ENCODE measurements around the gene CARD18. TPM values are rescaled to one million over a fixed set of nuclear protein-coding genes. Genes with fewer than 3 reads are reported as not detected.
A peak's percentile ranks its signal among the peaks of the same experiment; 100 is the strongest.

The CARD18 gene, protein sequence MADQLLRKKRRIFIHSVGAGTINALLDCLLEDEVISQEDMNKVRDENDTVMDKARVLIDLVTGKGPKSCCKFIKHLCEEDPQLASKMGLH
- not detected for total RNA-seq
- not detected for polyA plus RNA-seq
- total RNA-seq = not detected

DNA sequence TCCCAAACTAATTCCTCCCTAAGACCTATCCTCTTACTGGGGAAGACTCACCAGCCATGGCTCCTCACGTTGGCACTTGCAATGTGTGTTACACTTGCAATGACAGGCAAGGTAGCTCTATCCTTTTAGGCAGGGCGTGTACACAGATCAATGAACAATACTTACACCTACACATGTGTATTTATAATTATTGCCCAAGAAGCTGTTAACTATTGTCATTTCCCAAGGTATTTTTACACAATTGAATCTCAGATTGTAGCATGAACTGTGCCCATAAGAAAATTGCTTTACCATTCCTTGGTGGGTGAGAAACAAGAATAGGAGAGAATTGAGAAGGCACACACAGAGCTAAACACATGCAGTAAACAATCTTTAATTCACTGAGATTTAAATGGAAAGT, at the start of gene CARD18:
Gene CARD18, minus strand, starts transcription at position 101 of the 400 bp plus-strand sequence. Its CDS starts 43 bp downstream, at position 58.
- Mint-ChIP-seq H3K27me3 (peaks cover 4 to 13% (median 4%) of the 10 kb centered on the region in 5 donors), H3K4me3 (no peak within 1 kb of the TSS), H3K36me3 (peaks cover 0 to 4% (median 0%) of the 10 kb centered on the region in 5 donors), H3K4me1 (no peaks in the 10 kb centered on the region), H3K27ac (no peak within 1 kb of the TSS), H3K9me3 (peaks cover 0 to 5% (median 2%) of the 10 kb centered on the region in 11 donors)
- DNase-seq (no peak), ATAC-seq (no peak)
- H3K9me3 ChIP-seq (ENCODE audit: control insufficient read depth in 2 of 3, low read length in 3 of 3) = no peaks in the 10 kb centered on the region
- no peaks in the 10 kb centered on the region for H3K27me3 ChIP-seq (ENCODE audit: control insufficient read depth in 2 of 2, insufficient read depth in 2 of 2, low read length in 2 of 2)
- intact Hi-C loops (cut with micrococcal nuclease) = no loop called here
- ChIA-PET POLR2A (no interaction called here), CTCF (no interaction called here)
- H3K27ac ChIP-seq (ENCODE audit: low read depth, low read length) = no peak within 1 kb of the TSS
- H3K36me3 ChIP-seq (ENCODE audit: control insufficient read depth in 2 of 3, insufficient read depth in 3 of 3, low read length in 3 of 3) = no peaks in the 10 kb centered on the region
- no peaks in the 10 kb centered on the region for H3K4me1 ChIP-seq (ENCODE audit: control insufficient read depth in 2 of 2, insufficient read depth in 2 of 2, low read length in 2 of 2)
- H3K4me3 ChIP-seq (ENCODE audit: low read length) = no peak within 1 kb of the TSS

DNA sequence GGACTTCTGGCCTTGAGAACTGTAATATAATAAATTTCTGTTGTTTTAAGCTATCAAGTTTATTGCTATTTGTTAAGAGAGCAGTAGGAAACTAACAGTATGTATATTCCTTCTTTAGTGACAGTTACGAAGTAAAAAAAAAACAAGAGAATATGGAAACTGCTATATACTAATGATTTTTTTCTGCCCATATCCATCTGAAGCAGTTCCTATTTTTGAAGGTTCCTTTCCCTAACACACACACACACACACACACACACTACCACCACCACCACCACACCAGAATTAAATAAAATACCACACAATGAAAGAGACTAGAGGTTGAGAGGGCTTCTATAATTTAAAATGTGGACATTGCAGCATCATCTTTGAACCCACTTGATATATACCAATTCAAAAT, 44.4 kb upstream of the CARD18 start:
- intact Hi-C loops (cut with micrococcal nuclease) = no loop called here
- peak overlapping the region in 1 of 9 donors; percentile 3 for H3K27ac Mint-ChIP-seq

DNA sequence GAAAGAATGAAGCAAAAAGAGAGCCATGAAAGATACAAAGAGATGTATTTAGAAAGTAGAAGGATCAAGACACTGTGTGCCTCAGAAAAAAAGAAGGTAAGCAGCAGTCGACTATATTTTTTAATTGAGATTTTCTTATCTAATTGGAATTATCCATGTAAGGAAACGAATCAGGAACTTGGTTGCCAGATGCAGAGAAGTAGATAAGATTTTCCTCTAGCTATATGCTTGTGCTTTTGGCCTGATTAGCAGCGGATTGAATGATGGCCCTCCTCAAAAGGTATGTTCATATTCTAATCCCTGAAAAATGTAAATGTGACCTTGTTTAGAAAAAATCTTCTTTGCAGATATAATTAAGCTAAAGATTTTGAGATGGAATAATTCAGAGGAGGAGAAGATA, 43.9 kb upstream of the CARD18 start:
- CTCF ChIA-PET = no interaction called here
- Histone ChIP-seq H3K36me3 (ENCODE audit: control insufficient read depth in 2 of 3, insufficient read depth in 3 of 3, low read length in 3 of 3) (no peaks in the 10 kb centered on the region), H3K27me3 (ENCODE audit: control insufficient read depth in 2 of 2, insufficient read depth in 2 of 2, low read length in 2 of 2) (no peaks in the 10 kb centered on the region), H3K4me1 (ENCODE audit: control insufficient read depth in 2 of 2, insufficient read depth in 2 of 2, low read length in 2 of 2) (no peaks in the 10 kb centered on the region), H3K27ac (ENCODE audit: low read depth, low read length) (no peak overlapping the region), H3K4me3 (ENCODE audit: low read length) (no peak overlapping the region), H3K9me3 (ENCODE audit: control insufficient read depth in 2 of 3, low read length in 3 of 3) (no peaks in the 10 kb centered on the region)
- Mint-ChIP-seq H3K27ac (no peak overlapping the region), H3K4me1 (peaks cover 0 to 2% (median 0%) of the 10 kb centered on the region in 7 donors), H3K36me3 (no peaks in the 10 kb centered on the region), H3K27me3 (peaks cover 9 to 14% (median 12%) of the 10 kb centered on the region in 5 donors), H3K4me3 (no peak overlapping the region), H3K9me3 (no peaks in the 10 kb centered on the region)
- POLR2A ChIA-PET = no interaction called here
- DNase-seq (no peak), ATAC-seq (no peak)
- intact Hi-C loops (cut with micrococcal nuclease) = no loop called here

More for the DNA sequence above, 44.4 kb upstream of the CARD18 start:
- H3K36me3 ChIP-seq (ENCODE audit: control insufficient read depth in 2 of 3, insufficient read depth in 3 of 3, low read length in 3 of 3) = no peaks in the 10 kb centered on the region
- ChIA-PET POLR2A (no interaction called here), CTCF (interaction anchor here (0.6 to 0.7 kb wide), 2 partner anchors 159 to 397 kb away, joined by 3 to 4 read pairs; no protein-coding TSS in a partner anchor)
- Mint-ChIP-seq H3K4me1 (peaks cover 0 to 2% (median 0%) of the 10 kb centered on the region in 7 donors), H3K36me3 (no peaks in the 10 kb centered on the region), H3K4me3 (no peak overlapping the region), H3K27me3 (peaks cover 6 to 14% (median 9%) of the 10 kb centered on the region in 5 donors), H3K9me3 (no peaks in the 10 kb centered on the region)
- no peaks in the 10 kb centered on the region for H3K27me3 ChIP-seq (ENCODE audit: control insufficient read depth in 2 of 2, insufficient read depth in 2 of 2, low read length in 2 of 2)
- no peak overlapping the region for H3K27ac ChIP-seq (ENCODE audit: low read depth, low read length)
- H3K4me1 ChIP-seq (ENCODE audit: control insufficient read depth in 2 of 2, insufficient read depth in 2 of 2, low read length in 2 of 2) = no peaks in the 10 kb centered on the region
- no peak for DNase-seq
- H3K4me3 ChIP-seq (ENCODE audit: low read length) = no peak overlapping the region
- H3K9me3 ChIP-seq (ENCODE audit: control insufficient read depth in 2 of 3, low read length in 3 of 3) = no peaks in the 10 kb centered on the region
- ATAC-seq = no peak

- H3K36me3 ChIP-seq (ENCODE audit: control insufficient read depth in 2 of 3, insufficient read depth in 3 of 3, low read length in 3 of 3) = no peaks in the 10 kb centered on the region
- no peaks in the 10 kb centered on the region for H3K9me3 ChIP-seq (ENCODE audit: control insufficient read depth in 2 of 3, low read length in 3 of 3)
- no peak overlapping the region for H3K27ac Mint-ChIP-seq
- H3K4me1 ChIP-seq (ENCODE audit: control insufficient read depth in 2 of 2, insufficient read depth in 2 of 2, low read length in 2 of 2) = no peaks in the 10 kb centered on the region
- ATAC-seq (peak; percentile 67), DNase-seq (no peak)
- H3K9me3 Mint-ChIP-seq = no peaks in the 10 kb centered on the region
- ChIA-PET POLR2A (no interaction called here), CTCF (interaction anchor here (0.7 kb wide), 2 partner anchors 85 to 235 kb away, joined by 3 read pairs; no protein-coding TSS in a partner anchor)
- peaks cover 5 to 17% (median 14%) of the 10 kb centered on the region in 5 donors for H3K27me3 Mint-ChIP-seq
- H3K27ac ChIP-seq (ENCODE audit: low read depth, low read length) = no peak overlapping the region
- H3K4me3 Mint-ChIP-seq = no peak overlapping the region
- H3K4me1 Mint-ChIP-seq = no peaks in the 10 kb centered on the region
- no peaks in the 10 kb centered on the region for H3K36me3 Mint-ChIP-seq
- intact Hi-C loops (cut with micrococcal nuclease) = no loop called here
- no peaks in the 10 kb centered on the region for H3K27me3 ChIP-seq (ENCODE audit: control insufficient read depth in 2 of 2, insufficient read depth in 2 of 2, low read length in 2 of 2)
- no peak overlapping the region for H3K4me3 ChIP-seq (ENCODE audit: low read length)
Measured at GRCh38 chr11:105181521-105181920, 42.0 kb upstream of the CARD18 start.

DNA sequence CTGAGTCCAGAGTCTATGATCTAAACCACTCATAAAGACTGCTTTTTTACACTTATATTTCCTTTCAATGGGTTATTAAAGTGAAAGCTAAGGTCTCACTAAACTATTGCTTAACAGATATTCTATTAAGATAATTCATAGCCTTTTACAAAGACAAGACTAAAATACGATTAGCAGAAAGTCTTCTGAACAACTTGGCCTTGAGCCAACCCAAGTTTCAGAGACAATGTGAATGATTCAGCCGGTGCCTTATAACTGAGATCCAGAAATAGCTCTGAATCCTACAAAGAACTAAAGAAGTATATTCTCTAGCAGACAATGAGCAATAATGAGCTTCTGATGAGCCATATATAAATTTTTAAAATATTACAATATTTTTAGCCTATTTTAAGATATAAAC, 41.5 kb upstream of the CARD18 start:
- intact Hi-C loops (cut with micrococcal nuclease) = no loop called here
- ATAC-seq (peak; percentile 53), DNase-seq (no peak)
- Mint-ChIP-seq H3K9me3 (no peaks in the 10 kb centered on the region), H3K27me3 (peaks cover 5 to 17% (median 14%) of the 10 kb centered on the region in 5 donors), H3K4me3 (no peak overlapping the region), H3K4me1 (no peaks in the 10 kb centered on the region), H3K27ac (no peak overlapping the region), H3K36me3 (no peaks in the 10 kb centered on the region)
- H3K27ac ChIP-seq (ENCODE audit: low read depth, low read length) = no peak overlapping the region
- H3K27me3 ChIP-seq (ENCODE audit: control insufficient read depth in 2 of 2, insufficient read depth in 2 of 2, low read length in 2 of 2) = no peaks in the 10 kb centered on the region
- ChIA-PET CTCF (interaction anchor here (0.7 kb wide), 1 partner anchor 236 kb away, joined by 3 read pairs; no protein-coding TSS in a partner anchor), POLR2A (no interaction called here)
- H3K9me3 ChIP-seq (ENCODE audit: control insufficient read depth in 2 of 3, low read length in 3 of 3) = no peaks in the 10 kb centered on the region
- no peaks in the 10 kb centered on the region for H3K4me1 ChIP-seq (ENCODE audit: control insufficient read depth in 2 of 2, insufficient read depth in 2 of 2, low read length in 2 of 2)
- no peaks in the 10 kb centered on the region for H3K36me3 ChIP-seq (ENCODE audit: control insufficient read depth in 2 of 3, insufficient read depth in 3 of 3, low read length in 3 of 3)
- H3K4me3 ChIP-seq (ENCODE audit: low read length) = no peak overlapping the region

DNA sequence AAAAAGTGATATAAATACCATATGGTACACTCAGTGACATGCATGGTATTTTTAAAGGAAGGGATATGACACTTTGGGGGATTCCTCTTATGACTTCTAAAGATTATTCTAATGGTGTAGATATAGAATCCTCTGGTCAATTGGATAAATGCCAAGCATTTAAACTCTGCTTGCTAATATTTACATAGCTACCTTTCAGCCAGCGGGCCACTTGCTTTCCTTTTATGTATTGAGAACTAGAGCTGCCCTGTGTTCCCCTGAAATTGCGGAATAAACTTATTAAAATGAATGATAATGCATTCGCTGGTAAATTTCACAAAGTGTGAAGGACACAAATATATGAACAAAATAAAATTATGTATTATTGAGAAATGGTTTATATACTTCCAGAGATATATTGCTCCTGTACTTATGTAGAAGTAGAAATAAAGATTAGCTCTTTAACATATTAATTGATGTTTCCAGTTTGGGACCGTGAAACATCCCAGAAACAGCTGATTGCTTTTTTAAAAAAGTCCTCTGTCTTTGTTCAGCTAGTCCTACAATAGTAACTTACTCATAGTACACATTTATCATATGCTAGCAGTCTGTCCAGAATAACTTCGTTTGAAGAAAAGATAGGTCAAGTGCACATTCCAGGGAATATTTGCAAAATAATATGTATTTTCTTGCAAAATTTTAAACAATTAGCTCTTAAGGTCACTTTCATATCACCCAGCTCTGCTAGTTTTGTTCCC, 40.1 kb upstream of the CARD18 start:
- Histone ChIP-seq H3K4me3 (ENCODE audit: low read length) (no peak overlapping the region), H3K9me3 (ENCODE audit: control insufficient read depth in 2 of 3, low read length in 3 of 3) (no peaks in the 10 kb centered on the region), H3K36me3 (ENCODE audit: control insufficient read depth in 2 of 3, insufficient read depth in 3 of 3, low read length in 3 of 3) (no peaks in the 10 kb centered on the region), H3K27ac (ENCODE audit: low read depth, low read length) (no peak overlapping the region), H3K4me1 (ENCODE audit: control insufficient read depth in 2 of 2, insufficient read depth in 2 of 2, low read length in 2 of 2) (no peaks in the 10 kb centered on the region), H3K27me3 (ENCODE audit: control insufficient read depth in 2 of 2, insufficient read depth in 2 of 2, low read length in 2 of 2) (no peaks in the 10 kb centered on the region)
- no peak overlapping the region for H3K27ac Mint-ChIP-seq
- H3K36me3 Mint-ChIP-seq = no peaks in the 10 kb centered on the region
- no peak for DNase-seq
- no peaks in the 10 kb centered on the region for H3K9me3 Mint-ChIP-seq
- no peaks in the 10 kb centered on the region for H3K4me1 Mint-ChIP-seq
- H3K4me3 Mint-ChIP-seq = no peak overlapping the region
- H3K27me3 Mint-ChIP-seq = peaks cover 5 to 22% (median 14%) of the 10 kb centered on the region in 5 donors
- POLR2A ChIA-PET = no interaction called here
- CTCF ChIA-PET = no interaction called here
- intact Hi-C loops (cut with micrococcal nuclease) = no loop called here
- ATAC-seq = no peak

DNA sequence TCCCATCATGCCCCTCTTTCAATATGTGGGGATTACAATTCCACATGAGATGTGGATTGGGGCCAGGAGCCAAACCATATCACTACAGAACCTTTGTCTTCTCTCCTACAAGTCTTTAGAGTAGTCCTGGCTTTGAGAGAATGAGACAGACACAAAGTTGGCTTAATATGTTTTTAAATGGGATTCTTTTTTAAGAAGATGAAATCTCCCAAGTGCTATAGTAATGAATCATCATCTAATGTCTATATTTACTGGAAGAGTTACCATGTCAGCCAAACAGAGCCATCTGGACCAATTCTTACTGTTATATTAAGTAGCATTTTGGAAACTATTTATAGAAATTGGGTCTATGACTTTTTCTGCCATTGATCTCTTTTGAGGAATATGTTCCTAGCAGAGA, 38.1 kb upstream of the CARD18 start:
- Histone ChIP-seq H3K4me1 (ENCODE audit: control insufficient read depth in 2 of 2, insufficient read depth in 2 of 2, low read length in 2 of 2) (no peaks in the 10 kb centered on the region), H3K27ac (ENCODE audit: low read depth, low read length) (no peak overlapping the region), H3K36me3 (ENCODE audit: control insufficient read depth in 2 of 3, insufficient read depth in 3 of 3, low read length in 3 of 3) (no peaks in the 10 kb centered on the region), H3K4me3 (ENCODE audit: low read length) (no peak overlapping the region), H3K27me3 (ENCODE audit: control insufficient read depth in 2 of 2, insufficient read depth in 2 of 2, low read length in 2 of 2) (no peaks in the 10 kb centered on the region), H3K9me3 (ENCODE audit: control insufficient read depth in 2 of 3, low read length in 3 of 3) (no peaks in the 10 kb centered on the region)
- no peaks in the 10 kb centered on the region for H3K4me1 Mint-ChIP-seq
- intact Hi-C loops (cut with micrococcal nuclease) = no loop called here
- peaks cover 0 to under 1% (median 0%) of the 10 kb centered on the region in 11 donors for H3K9me3 Mint-ChIP-seq
- no peaks in the 10 kb centered on the region for H3K36me3 Mint-ChIP-seq
- no peak for ATAC-seq
- DNase-seq = no peak
- POLR2A ChIA-PET = no interaction called here
- CTCF ChIA-PET = no interaction called here
- no peak overlapping the region for H3K27ac Mint-ChIP-seq
- H3K4me3 Mint-ChIP-seq = no peak overlapping the region
- H3K27me3 Mint-ChIP-seq = peaks cover 2 to 22% (median 13%) of the 10 kb centered on the region in 5 donors

Measured in naive thymus-derived CD4-positive, alpha-beta T cell (primary cell).